ENCODE data around the gene ADISSP.

- TF ChIP-seq FOS (IDR thresholded peaks at IDR 0.05; ENCODE audit: borderline replicate concordance, insufficient read depth, low read length) = no peak
- TF ChIP-seq, protein P1, sequence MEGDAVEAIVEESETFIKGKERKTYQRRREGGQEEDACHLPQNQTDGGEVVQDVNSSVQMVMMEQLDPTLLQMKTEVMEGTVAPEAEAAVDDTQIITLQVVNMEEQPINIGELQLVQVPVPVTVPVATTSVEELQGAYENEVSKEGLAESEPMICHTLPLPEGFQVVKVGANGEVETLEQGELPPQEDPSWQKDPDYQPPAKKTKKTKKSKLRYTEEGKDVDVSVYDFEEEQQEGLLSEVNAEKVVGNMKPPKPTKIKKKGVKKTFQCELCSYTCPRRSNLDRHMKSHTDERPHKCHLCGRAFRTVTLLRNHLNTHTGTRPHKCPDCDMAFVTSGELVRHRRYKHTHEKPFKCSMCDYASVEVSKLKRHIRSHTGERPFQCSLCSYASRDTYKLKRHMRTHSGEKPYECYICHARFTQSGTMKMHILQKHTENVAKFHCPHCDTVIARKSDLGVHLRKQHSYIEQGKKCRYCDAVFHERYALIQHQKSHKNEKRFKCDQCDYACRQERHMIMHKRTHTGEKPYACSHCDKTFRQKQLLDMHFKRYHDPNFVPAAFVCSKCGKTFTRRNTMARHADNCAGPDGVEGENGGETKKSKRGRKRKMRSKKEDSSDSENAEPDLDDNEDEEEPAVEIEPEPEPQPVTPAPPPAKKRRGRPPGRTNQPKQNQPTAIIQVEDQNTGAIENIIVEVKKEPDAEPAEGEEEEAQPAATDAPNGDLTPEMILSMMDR (IDR thresholded peaks at IDR 0.05; ENCODE audit: extremely low read depth in 1 of 2, insufficient read depth in 1 of 2, low read depth in 1 of 2, low read length in 2 of 2) = no peak
- no peak for TF ChIP-seq MYC (IDR thresholded peaks at IDR 0.05; ENCODE audit: low read depth, low read length)
- TF ChIP-seq POLR2A (IDR thresholded peaks at IDR 0.05; ENCODE audit: low read depth, low read length) = no peak
- no peak for TF ChIP-seq POLR2AphosphoS5 (IDR thresholded peaks at IDR 0.05; ENCODE audit: insufficient read depth, low read depth, low read length)
Observed at GRCh38 chr20:3782597-3782996, 15.0 kb upstream of the ADISSP start.

Measured in endothelial cell of umbilical vein (primary cell).